Endothelial cell of umbilical vein (primary cell): ENCODE measurements around the gene PNPO. TPM values are rescaled to one million over a fixed set of nuclear protein-coding genes. Genes with fewer than 3 reads are reported as not detected.

Experiments used
- BruUV-seq: library from RNA; stranded (reverse); fragments of 400-500 nt; replicated peaks from 2 replicates; lab custom pipeline; 2021; lab: Mats Ljungman, UMichigan
- CTCF ChIA-PET: fragments of 300-600, 350-600 bp; sonication (Branson Sonifier 250); formaldehyde crosslinking; loops from one replicate; lab custom pipeline; 2021; ENCODE audit warnings: antibody characterized with exemption, inconsistent platforms; lab: Charles Lee
- POLR2A ChIA-PET: fragments of 300-600, 350-600 bp; sonication (Branson Sonifier 250); formaldehyde crosslinking; loops from one replicate; lab custom pipeline; 2021; ENCODE audit warnings: antibody characterized with exemption, inconsistent platforms; lab: Charles Lee
- DNase-seq: peaks from one replicate; pipeline ENCODE4 v3.0.0-alpha.2; 2011; ENCODE audit warnings: low read depth, low spot score
- FAIRE-seq: peaks from 2 replicates; lab custom pipeline; 2011; peaks lifted over from hg19 to GRCh38; lab: Jason Lieb, UNC
- H2AFZ ChIP-seq: 2 replicates; pipeline ENCODE4 v1.6.0; 2012; ENCODE audit warnings: low read depth, low read length, control low read depth, inconsistent platforms
- H3K27ac ChIP-seq: 2 replicates; pipeline ENCODE4 v1.5.1; 2011; ENCODE audit warnings: low read depth, mild to moderate bottlenecking, control low read depth, low read length, moderate library complexity; ENCODE audit not compliant: insufficient read depth
- H3K27me3 ChIP-seq, 2 experiments: 2 replicates each; pipeline versions ENCODE4 v1.6.0 to v1.6.1; 2011; ENCODE audit warnings: low read length in 2 of 2, mixed read lengths in 1 of 2; ENCODE audit not compliant: control insufficient read depth in 2 of 2, insufficient read depth in 2 of 2
- H3K36me3 ChIP-seq, 2 experiments: 2 replicates in 1 of 2; 3 replicates in 1 of 2; pipeline ENCODE4 v1.5.1; 2011; ENCODE audit warnings: low read length in 2 of 2, mild to moderate bottlenecking in 1 of 2, moderate library complexity in 1 of 2; ENCODE audit not compliant: control insufficient read depth in 2 of 2, insufficient read depth in 2 of 2; ENCODE audit errors: extremely low read depth in 1 of 2
- H3K4me1 ChIP-seq: 3 replicates; pipeline ENCODE4 v1.5.1; 2011; ENCODE audit warnings: mild to moderate bottlenecking, low read length; ENCODE audit not compliant: control insufficient read depth, insufficient read depth; ENCODE audit errors: extremely low read depth
- H3K4me2 ChIP-seq: 2 replicates; pipeline ENCODE4 v1.6.1; 2011; ENCODE audit warnings: low read length, control low read depth, mixed read lengths; ENCODE audit not compliant: insufficient read depth
- H3K4me3 ChIP-seq, 3 experiments: fragments of 200-600 bp in 1 of 3; sonication (generic), shearing (Covaris generic) in 1 of 3; replicated peaks in 1 of 3; 2 replicates each; pipeline ENCODE4 v1.5.1; 2011 to 2016; ENCODE audit warnings: control low read depth in 3 of 3, low read length in 3 of 3, mild to moderate bottlenecking in 2 of 3, inconsistent platforms in 1 of 3, low read depth in 1 of 3, moderate library complexity in 1 of 3; ENCODE audit not compliant: insufficient read depth in 1 of 3
- H3K79me2 ChIP-seq: 2 replicates; pipeline ENCODE4 v1.6.0; 2012; ENCODE audit warnings: low read length, inconsistent platforms; ENCODE audit not compliant: control insufficient read depth, insufficient read depth
- H3K9ac ChIP-seq: replicated peaks from 2 replicates; pipeline ENCODE3; 2011; ENCODE audit warnings: low read length, control low read depth; ENCODE audit not compliant: insufficient read depth; ENCODE audit errors: extremely low read depth
- H3K9me1 ChIP-seq: replicated peaks from 3 replicates; pipeline ENCODE4 v1.6.0; 2011; ENCODE audit warnings: mild to moderate bottlenecking, low read length; ENCODE audit not compliant: control insufficient read depth, insufficient read depth; ENCODE audit errors: extremely low read depth
- H3K9me3 ChIP-seq: replicated peaks from 2 replicates; pipeline ENCODE4 v1.5.1; 2012; ENCODE audit warnings: low read length, inconsistent platforms; ENCODE audit not compliant: control insufficient read depth, insufficient read depth
- H4K20me1 ChIP-seq: replicated peaks from 2 replicates; pipeline ENCODE3; 2011; ENCODE audit warnings: mild to moderate bottlenecking, low read length; ENCODE audit not compliant: control insufficient read depth, insufficient read depth; ENCODE audit errors: extremely low read depth
- CTCF ChIP-seq, 2 donors: IDR thresholded peaks; 1 replicate in 1 of 2; 2 replicates in 1 of 2; pipeline ENCODE4 v1.5.1; 2011; ENCODE audit warnings: low read length in 2 of 2, mild to moderate bottlenecking in 2 of 2, moderate library complexity in 2 of 2, control low read depth in 1 of 2, inconsistent platforms in 1 of 2, low read depth in 1 of 2; ENCODE audit not compliant: insufficient read depth in 1 of 2; ENCODE audit errors: extremely low read depth in 1 of 2
- EZH2 ChIP-seq: IDR thresholded peaks from 2 replicates; pipeline ENCODE4 v1.6.1; 2012; ENCODE audit warnings: borderline replicate concordance, low read depth, mild to moderate bottlenecking, moderate library complexity, low read length, inconsistent platforms; ENCODE audit not compliant: severe bottlenecking
- FOS ChIP-seq: IDR thresholded peaks from 2 replicates; pipeline ENCODE4 v1.6.1; 2011; ENCODE audit warnings: mild to moderate bottlenecking, low read length, moderate library complexity, borderline replicate concordance; ENCODE audit not compliant: insufficient read depth
- GATA2 ChIP-seq: IDR thresholded peaks from 2 replicates; pipeline ENCODE4 v1.7.0; 2011; ENCODE audit warnings: low read depth, mild to moderate bottlenecking, moderate library complexity, mixed read lengths, low read length; ENCODE audit not compliant: insufficient read length, insufficient read depth
- JUN ChIP-seq: IDR thresholded peaks from 2 replicates; pipeline ENCODE4 v1.6.1; 2011; ENCODE audit warnings: borderline replicate concordance, low read depth; ENCODE audit not compliant: insufficient read length, insufficient read depth
- MAX ChIP-seq: IDR thresholded peaks from 2 replicates; pipeline ENCODE4 v1.6.1; 2011; ENCODE audit not compliant: insufficient read depth, insufficient read length
- MYC ChIP-seq: IDR thresholded peaks from one replicate; pipeline ENCODE4 v1.6.1; 2011; ENCODE audit warnings: mild to moderate bottlenecking, low read depth, low read length
- POLR2A ChIP-seq: IDR thresholded peaks from 2 replicates; pipeline ENCODE4 v1.6.1; 2012; ENCODE audit warnings: low read depth, mild to moderate bottlenecking, control low read depth, low read length
- POLR2AphosphoS5 ChIP-seq: IDR thresholded peaks from 2 replicates; pipeline ENCODE4 v1.6.1; 2012; ENCODE audit warnings: low read depth, mild to moderate bottlenecking, control low read depth, low read length, moderate library complexity; ENCODE audit not compliant: insufficient read depth
- dilution Hi-C: fragments of 300-500 bp; cut with MboI; formaldehyde crosslinking; loops from one replicate; pipeline ENCODE4 v1.15.0; 2019; ENCODE audit warnings: low sequenced_read_pairs; ENCODE audit not compliant: extremely low pct_ligation_motif_present
- intact Hi-C: fragments of 100-400 bp; cut with micrococcal nuclease; formaldehyde crosslinking; loops from one replicate; pipeline ENCODE4 v1.10.0; 2022
- polyA plus RNA-seq, 4 experiments: library from polyadenylated mRNA; depleted of rRNA in 3 of 4; stranded (reverse) in 3 of 4; unstranded in 1 of 4; fragments of >200 nt; gene quantifications; 2 replicates each; pipeline versions ENCODE4 v1.2.1 to v1.2.3, GENCODE V29; 2011 to 2012; ENCODE audit warnings: missing spikeins in 1 of 4
- total RNA-seq: library from RNA; stranded (reverse); gene quantifications from 2 replicates; pipeline ENCODE4 v1.2.3, GENCODE V29; 2021

The PNPO gene
- total and polyA plus RNA-seq, 2 donors (not counting 3 experiments of a cell fraction or from before 2014, with no cell fraction given), result 19.7 to 22.0 TPM

- BruUV-seq, result no TSS peak
- CTCF ChIA-PET, result interaction anchor here (0.7 to 2.5 kb wide), 5 partner anchors 12 to 64 kb away, joined by 3 to 10 read pairs (median 4); partner anchors contain the start of gene CDK5RAP3
- Histone ChIP-seq H4K20me1 (no peaks in the 10 kb centered on the region), H3K9me1 (no peaks in the 10 kb centered on the region), H3K27ac (no peak overlapping the region), H3K9me3 (no peaks in the 10 kb centered on the region), H3K4me3 (no peak overlapping the region), H3K9ac (no peak overlapping the region), H2AFZ (no peak overlapping the region), H3K36me3 (peaks cover 0 to 2% of the 10 kb centered on the region in 2 experiments), H3K27me3 (peaks cover 0 to 2% of the 10 kb centered on the region in 2 experiments), H3K4me1 (peaks cover 4% of the 10 kb centered on the region), H3K4me2 (no peak overlapping the region), H3K79me2 (no peaks in the 10 kb centered on the region)
- no peak for DNase-seq
- TF ChIP-seq FOS (no peak), CTCF (IDR thresholded peaks at IDR 0.05; ENCODE audit: extremely low read depth in 1 of 2, insufficient read depth in 1 of 2, low read depth in 1 of 2, low read length in 2 of 2) (no peak), JUN (no peak), POLR2AphosphoS5 (no peak), POLR2A (no peak), MAX (no peak), MYC (no peak), GATA2 (no peak), EZH2 (no peak)
- no peak for FAIRE-seq
- dilution Hi-C loops (no loop called here), intact Hi-C loops (no loop called here)
- POLR2A ChIA-PET, result no interaction called here
Observed at GRCh38 chr17:47953909-47954308, 12.5 kb downstream of the PNPO start.
